CD4-positive, alpha-beta T cell (primary cell): Measurements from ENCODE around the gene SH3BP2. TPM values are rescaled to one million over a fixed set of nuclear protein-coding genes. Genes with fewer than 3 reads are reported as not detected.

Source experiments
- ATAC-seq: fragments of 200-7000 bp; cut with Tn5 transposase; one replicate; pipeline ENCODE4 v1.10.0; 2022; ENCODE audit warnings: mild to moderate bottlenecking; ENCODE audit not compliant: poor library complexity
- CTCF ChIA-PET: fragments of 350-600 bp; sonication (Branson Sonifier 250); formaldehyde crosslinking; loops from one replicate; lab custom pipeline; 2021; ENCODE audit warnings: antibody characterized with exemption, inconsistent platforms; lab: Charles Lee
- POLR2A ChIA-PET: fragments of 350-600 bp; sonication (Branson Sonifier 250); formaldehyde crosslinking; loops from one replicate; lab custom pipeline; 2021; ENCODE audit warnings: antibody characterized with exemption, inconsistent platforms; lab: Charles Lee
- DNase-seq, 14 experiments: peaks; one replicate each; pipeline ENCODE4 v3.0.0-alpha.2; 2013 to 2020; ENCODE audit warnings: mixed read lengths in 2 of 14
- H3K27ac ChIP-seq, 2 donors: one replicate each; pipeline versions ENCODE4 v1.5.1 to v1.7.0; 2013; ENCODE audit warnings: low read length in 2 of 2, low read depth in 1 of 2, mild to moderate bottlenecking in 1 of 2
- H3K27me3 ChIP-seq, 2 experiments: 1 replicate in 1 of 2; 2 replicates in 1 of 2; pipeline versions ENCODE4 v1.6.1 to v1.7.0; 2013; ENCODE audit warnings: low read length in 2 of 2, control low read depth in 1 of 2, mild to moderate bottlenecking in 1 of 2, moderate library complexity in 1 of 2; ENCODE audit not compliant: insufficient read depth in 2 of 2, control insufficient read depth in 1 of 2
- H3K36me3 ChIP-seq: one replicate; pipeline ENCODE4 v1.6.1; 2013; ENCODE audit warnings: low read length, control low read depth; ENCODE audit not compliant: insufficient read depth
- H3K4me1 ChIP-seq: one replicate; pipeline ENCODE4 v1.6.1; 2013; ENCODE audit warnings: low read length, control low read depth; ENCODE audit not compliant: insufficient read depth
- H3K4me3 ChIP-seq: one replicate; pipeline ENCODE4 v1.5.1; 2013; ENCODE audit warnings: mild to moderate bottlenecking, low read length, moderate library complexity
- H3K9me3 ChIP-seq, 2 experiments: 1 replicate in 1 of 2; 2 replicates in 1 of 2; pipeline versions ENCODE4 v1.6.1 to v1.7.0; 2013; ENCODE audit warnings: low read length in 2 of 2, mild to moderate bottlenecking in 2 of 2, control low read depth in 1 of 2, moderate library complexity in 1 of 2; ENCODE audit not compliant: control insufficient read depth in 1 of 2, insufficient read depth in 1 of 2
- H3K27ac Mint-ChIP-seq: one replicate; pipeline ENCODE4 v1.8.0; 2020; ENCODE audit warnings: mixed read lengths
- H3K27me3 Mint-ChIP-seq: one replicate; pipeline ENCODE4 v1.8.0; 2021; ENCODE audit warnings: mixed read lengths
- H3K36me3 Mint-ChIP-seq: one replicate; pipeline ENCODE4 v1.8.0; 2021; ENCODE audit warnings: low read depth, mixed read lengths
- H3K4me1 Mint-ChIP-seq: one replicate; pipeline ENCODE4 v1.8.0; 2021; ENCODE audit warnings: low read depth, mixed read lengths
- H3K4me3 Mint-ChIP-seq: one replicate; pipeline ENCODE4 v1.8.0; 2020; ENCODE audit warnings: mild to moderate bottlenecking, mixed read lengths
- H3K9me3 Mint-ChIP-seq: one replicate; pipeline ENCODE4 v1.8.0; 2020; ENCODE audit warnings: mixed read lengths
- intact Hi-C, 2 experiments: fragments of 100-400 bp; cut with DNase I in 1 of 2; cut with micrococcal nuclease in 1 of 2; formaldehyde crosslinking; loops; one replicate each; pipeline versions ENCODE4 v1.15.1 to v1.9.0; 2023 to 2025; cut with DNase I, micrococcal nuclease
- total RNA-seq, 174 experiments: library from RNA in 2 of 174; stranded (reverse) in 2 of 174; gene quantifications; one replicate each; pipeline ENCODE4 v1.2.3 and lab custom pipeline; 2021 to 2026
- TF ChIP-seq, protein P1 (sequence below): fragments of 200-600 bp; IDR thresholded peaks from one replicate; pipeline ENCODE4 v1.8.0; 2022; ENCODE audit warnings: antibody characterized with exemption, mild to moderate bottlenecking

The SH3BP2 gene
- total RNA-seq, 2 experiments from 2014 or later: 30.1 to 30.5 TPM

DNA sequence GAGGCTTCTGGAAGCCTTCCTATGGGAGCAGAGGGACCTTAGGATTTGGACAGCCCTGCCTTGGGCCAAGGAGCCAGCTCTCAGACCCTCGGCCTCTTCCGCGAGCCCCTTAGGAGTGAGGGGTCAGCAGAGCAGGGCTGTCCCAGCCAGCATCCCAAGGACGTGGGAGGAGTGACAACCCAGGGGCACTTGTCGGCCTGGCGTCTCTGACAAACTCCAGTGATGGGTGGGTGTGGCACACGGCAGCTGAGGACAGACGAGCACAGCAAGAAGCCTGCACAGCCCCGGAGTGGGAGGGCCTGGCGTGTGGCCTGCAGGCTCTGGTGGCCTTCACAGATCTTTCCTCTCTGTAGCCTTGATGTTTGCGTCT is 25.2 kb upstream of the SH3BP2 start:
- Mint-ChIP-seq H3K9me3 (no peaks in the 10 kb centered on the region), H3K36me3 (no peaks in the 10 kb centered on the region), H3K27me3 (no peaks in the 10 kb centered on the region), H3K27ac (no peak overlapping the region), H3K4me1 (peaks cover 10% of the 10 kb centered on the region), H3K4me3 (no peak overlapping the region)
- ChIA-PET CTCF (no interaction called here), POLR2A (no interaction called here)
- no peak overlapping the region for H3K4me3 ChIP-seq
- intact Hi-C loops: loop anchor here in 1 of 2 experiments (10.0 kb wide), 1 partner anchor 47 kb away; no protein-coding TSS in a partner anchor
- no peaks in the 10 kb centered on the region for H3K9me3 ChIP-seq
- no peak overlapping the region for H3K27ac ChIP-seq
- DNase-seq (no peak), ATAC-seq (no peak)
- no peaks in the 10 kb centered on the region for H3K36me3 ChIP-seq
- TF ChIP-seq, protein P1, sequence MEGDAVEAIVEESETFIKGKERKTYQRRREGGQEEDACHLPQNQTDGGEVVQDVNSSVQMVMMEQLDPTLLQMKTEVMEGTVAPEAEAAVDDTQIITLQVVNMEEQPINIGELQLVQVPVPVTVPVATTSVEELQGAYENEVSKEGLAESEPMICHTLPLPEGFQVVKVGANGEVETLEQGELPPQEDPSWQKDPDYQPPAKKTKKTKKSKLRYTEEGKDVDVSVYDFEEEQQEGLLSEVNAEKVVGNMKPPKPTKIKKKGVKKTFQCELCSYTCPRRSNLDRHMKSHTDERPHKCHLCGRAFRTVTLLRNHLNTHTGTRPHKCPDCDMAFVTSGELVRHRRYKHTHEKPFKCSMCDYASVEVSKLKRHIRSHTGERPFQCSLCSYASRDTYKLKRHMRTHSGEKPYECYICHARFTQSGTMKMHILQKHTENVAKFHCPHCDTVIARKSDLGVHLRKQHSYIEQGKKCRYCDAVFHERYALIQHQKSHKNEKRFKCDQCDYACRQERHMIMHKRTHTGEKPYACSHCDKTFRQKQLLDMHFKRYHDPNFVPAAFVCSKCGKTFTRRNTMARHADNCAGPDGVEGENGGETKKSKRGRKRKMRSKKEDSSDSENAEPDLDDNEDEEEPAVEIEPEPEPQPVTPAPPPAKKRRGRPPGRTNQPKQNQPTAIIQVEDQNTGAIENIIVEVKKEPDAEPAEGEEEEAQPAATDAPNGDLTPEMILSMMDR: no peak
- no peaks in the 10 kb centered on the region for H3K27me3 ChIP-seq
- peaks cover 18% of the 10 kb centered on the region for H3K4me1 ChIP-seq

DNA sequence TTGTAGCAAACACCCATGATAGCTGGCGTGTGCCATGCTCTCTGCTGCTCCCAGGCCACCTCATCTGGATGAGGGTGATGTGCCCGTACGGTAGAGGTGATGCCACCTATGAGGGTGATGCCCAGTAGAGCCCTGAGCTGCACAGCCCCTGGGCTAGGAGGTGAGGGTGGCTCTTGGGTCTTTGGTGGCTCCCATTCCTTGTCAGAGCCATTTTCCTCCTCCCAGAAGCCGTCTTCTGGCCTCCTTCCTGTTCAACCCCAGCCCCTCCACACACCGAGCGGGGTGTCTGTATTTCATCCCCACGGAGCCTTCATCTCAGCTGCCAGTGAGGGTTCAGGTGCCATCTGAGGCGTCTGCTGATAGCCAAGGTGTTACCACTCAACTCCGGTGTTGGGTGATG is 24.8 kb upstream of the SH3BP2 start:
- ChIA-PET CTCF (no interaction called here), POLR2A (no interaction called here)
- intact Hi-C loops: loop anchor here in 1 of 2 experiments (10.0 kb wide), 1 partner anchor 47 kb away; no protein-coding TSS in a partner anchor
- H3K27me3 ChIP-seq: no peaks in the 10 kb centered on the region
- TF ChIP-seq, protein P1: no peak
- ATAC-seq: no peak
- no peaks in the 10 kb centered on the region for H3K9me3 ChIP-seq
- no peak overlapping the region for H3K4me3 Mint-ChIP-seq
- H3K27ac Mint-ChIP-seq: no peak overlapping the region
- H3K27ac ChIP-seq: no peak overlapping the region
- H3K9me3 Mint-ChIP-seq: no peaks in the 10 kb centered on the region
- peaks cover 18% of the 10 kb centered on the region for H3K4me1 ChIP-seq
- H3K27me3 Mint-ChIP-seq: no peaks in the 10 kb centered on the region
- no peak for DNase-seq
- H3K36me3 ChIP-seq: no peaks in the 10 kb centered on the region
- H3K4me3 ChIP-seq: no peak overlapping the region
- H3K36me3 Mint-ChIP-seq: no peaks in the 10 kb centered on the region
- peaks cover 10% of the 10 kb centered on the region for H3K4me1 Mint-ChIP-seq

DNA sequence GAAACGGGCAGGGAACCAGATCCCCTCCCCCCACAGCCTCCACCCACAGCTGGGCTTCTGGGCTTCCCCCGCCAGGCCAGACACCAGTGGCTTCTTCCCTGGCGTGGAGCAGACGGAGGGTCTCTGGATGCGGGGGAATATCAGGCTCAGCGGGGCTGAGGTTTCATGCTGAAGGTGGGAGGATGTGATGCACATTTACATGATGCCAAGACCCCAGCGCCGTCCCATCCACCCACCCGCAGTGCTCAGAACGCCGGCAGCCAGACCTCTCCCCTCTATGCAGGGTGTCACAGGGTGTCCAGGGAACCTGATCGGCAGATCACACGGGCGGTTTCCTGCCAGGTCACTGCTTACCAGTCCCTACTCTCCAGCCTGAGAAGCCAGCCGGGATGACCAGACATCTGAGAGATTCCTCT is 24.0 kb upstream of the SH3BP2 start:
- TF ChIP-seq, protein P1: no peak
- peaks cover 14% of the 10 kb centered on the region for H3K4me1 ChIP-seq
- intact Hi-C loops: loop anchor here in 1 of 2 experiments (10.0 kb wide), 1 partner anchor 46 kb away; no protein-coding TSS in a partner anchor
- H3K4me3 Mint-ChIP-seq: no peak overlapping the region
- no peak overlapping the region for H3K27ac Mint-ChIP-seq
- no peaks in the 10 kb centered on the region for H3K27me3 Mint-ChIP-seq
- H3K36me3 ChIP-seq: no peaks in the 10 kb centered on the region
- H3K4me1 Mint-ChIP-seq: peaks cover 10% of the 10 kb centered on the region
- no peaks in the 10 kb centered on the region for H3K9me3 Mint-ChIP-seq
- H3K4me3 ChIP-seq: no peak overlapping the region
- CTCF ChIA-PET: no interaction called here
- DNase-seq (no peak), ATAC-seq (no peak)
- POLR2A ChIA-PET: interaction anchor here (0.6 kb wide), 1 partner anchor 616 kb away, joined by 3 read pairs; no protein-coding TSS in a partner anchor
- no peaks in the 10 kb centered on the region for H3K27me3 ChIP-seq
- H3K27ac ChIP-seq: no peak overlapping the region
- no peaks in the 10 kb centered on the region for H3K36me3 Mint-ChIP-seq
- H3K9me3 ChIP-seq: no peaks in the 10 kb centered on the region
